Posterior cingulate gyrus (tissue), 11 donors: ENCODE results near the gene UQCRH.
A peak's percentile ranks its signal among the peaks of the same experiment; 100 is the strongest.
"Not testable (repeated sequence)": the region's sequence is repeated elsewhere in the genome, so short reads cannot be mapped to it uniquely, and the experiment has no call there.

Experiments
- DNase-seq, 10 donors: peaks; one replicate each; pipeline versions ENCODE4 v3.0.0 to v3.0.0-alpha.2; 2020 to 2021; ENCODE audit warnings: mixed read lengths in 3 of 10
- intact Hi-C: fragments of 100-400 bp; cut with DNase I; formaldehyde crosslinking; loops from one replicate; pipeline ENCODE4 v1.15.1; 2023

Gene UQCRH

DNA sequence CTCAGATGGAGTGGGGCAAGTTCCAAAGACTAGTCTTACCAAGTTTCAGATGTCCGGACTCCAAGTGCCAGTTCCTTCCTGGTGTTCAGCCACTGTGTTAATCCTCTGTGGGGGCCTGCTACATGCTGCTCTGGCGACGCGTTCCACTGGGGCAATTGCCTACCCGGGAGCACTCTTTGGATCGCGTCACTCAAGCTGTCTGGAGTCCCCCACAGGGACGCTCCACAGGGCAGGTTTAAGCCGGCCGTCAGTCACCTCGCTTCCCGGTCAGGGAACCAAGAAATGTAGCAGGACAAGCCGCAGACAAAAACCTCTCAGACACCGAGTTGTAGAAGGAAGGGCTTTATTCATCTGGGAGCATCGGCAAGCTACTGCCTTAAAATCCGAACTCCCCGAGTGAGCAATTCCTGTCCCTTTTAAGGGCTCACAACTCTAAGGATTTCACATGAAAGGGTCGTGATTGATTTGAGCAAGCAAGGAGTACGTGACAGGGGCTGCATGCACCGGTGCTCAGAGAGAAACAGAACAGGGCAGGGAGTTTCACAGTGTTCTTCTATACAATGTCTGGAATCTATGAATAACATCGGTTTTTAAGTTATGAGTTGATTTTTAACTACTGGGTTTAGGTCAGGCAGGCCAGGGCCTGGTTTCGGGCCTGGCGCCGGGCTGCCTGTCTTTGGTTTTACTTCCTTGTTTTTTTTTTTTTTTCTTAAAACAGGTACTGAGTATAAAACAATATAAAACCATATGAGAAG, 28.5 kb downstream of the UQCRH start:
- intact Hi-C loops, DNase-seq: not testable (repeated sequence)

DNA sequence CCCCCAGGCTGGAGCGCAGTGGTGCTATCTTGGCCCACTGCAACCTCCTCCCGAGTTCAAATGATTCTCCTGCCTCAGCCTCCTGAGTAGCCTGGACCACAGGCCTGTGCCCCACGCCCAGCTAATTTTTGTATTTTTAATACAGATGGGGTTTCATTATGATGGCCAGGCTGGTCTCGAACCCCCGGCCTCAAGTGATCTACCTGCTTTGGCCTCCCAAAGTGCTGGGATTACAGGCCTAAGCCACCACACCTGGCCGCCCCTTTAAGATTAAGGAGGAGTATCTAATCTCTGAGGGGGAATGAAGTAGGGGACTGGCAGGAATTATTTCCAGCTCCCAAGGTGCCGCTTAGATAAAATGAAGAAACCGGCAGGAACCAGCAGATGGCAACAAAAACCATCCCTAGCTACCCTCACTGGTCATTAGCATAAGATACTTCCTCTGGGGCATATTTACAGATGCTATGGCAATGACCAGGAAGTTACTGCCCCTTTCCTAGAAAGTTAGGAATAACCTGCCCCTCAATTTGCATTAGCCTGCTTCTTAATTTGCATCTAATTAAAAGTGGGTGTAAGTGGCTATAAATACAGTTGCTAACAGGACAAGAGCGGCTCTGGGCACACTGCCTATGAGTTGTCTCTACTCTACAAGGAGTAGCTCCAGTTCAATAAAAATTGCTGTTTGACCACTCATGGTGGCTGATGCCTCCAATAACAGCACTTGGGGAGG, 30.0 kb downstream of the UQCRH start:
- no peak for DNase-seq
- intact Hi-C loops = no loop called here

DNA sequence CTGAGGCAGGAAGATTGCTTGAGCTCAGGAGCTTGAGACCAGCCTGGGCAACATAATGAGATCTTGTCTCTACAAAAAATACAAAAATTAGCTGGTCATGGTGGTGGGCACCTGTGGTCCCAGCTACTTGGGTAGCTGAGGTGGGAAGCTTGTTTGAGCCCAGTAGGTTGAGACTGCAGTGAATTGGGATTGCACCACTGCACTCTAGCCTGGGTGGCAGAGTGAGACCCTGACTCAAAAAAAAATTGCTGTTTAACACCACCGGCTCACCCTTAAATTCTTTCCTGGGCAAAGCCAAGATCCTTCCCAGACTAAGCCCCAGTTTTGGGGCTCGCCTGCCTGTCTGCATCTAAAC, 30.5 kb downstream of the UQCRH start:
- intact Hi-C loops = no loop called here
- DNase-seq = no peak

DNA sequence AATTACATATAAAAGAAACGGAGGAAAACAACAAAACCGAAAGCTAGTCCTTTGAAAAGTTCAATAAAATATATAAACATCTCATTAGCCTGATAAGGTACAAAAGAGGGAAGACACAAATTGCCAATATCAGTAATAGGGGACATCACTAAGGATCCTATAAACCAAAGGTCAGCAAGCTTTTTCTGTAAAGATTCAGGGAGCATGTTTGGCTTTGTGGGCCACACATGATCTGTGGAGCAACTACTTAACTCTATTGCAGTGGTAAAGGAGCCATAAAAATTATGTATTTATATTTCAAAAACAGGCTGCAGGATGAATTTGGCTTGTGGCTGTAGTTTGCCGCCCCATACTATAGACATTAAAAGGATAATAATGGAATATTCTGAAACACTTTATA, 31.6 kb downstream of the UQCRH start:
- DNase-seq = no peak

DNA sequence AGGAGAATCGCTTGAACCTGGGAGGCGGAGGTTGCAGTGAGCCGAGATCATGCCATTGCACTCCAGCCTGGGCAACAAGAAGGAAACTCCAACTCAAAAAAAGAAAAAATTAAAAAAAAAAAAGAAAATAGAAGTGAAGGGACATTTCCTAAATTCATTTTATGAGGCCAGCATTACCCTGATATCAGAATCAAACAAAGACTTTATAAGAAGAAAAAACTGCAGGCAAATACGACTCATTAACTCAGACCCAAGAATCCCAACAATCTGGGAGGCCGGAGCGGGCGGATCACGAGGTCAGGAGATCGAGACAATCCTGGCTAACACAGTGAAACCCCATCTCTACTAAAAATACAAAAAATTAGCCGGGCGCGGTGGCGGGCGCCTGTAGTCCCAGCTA, 33.9 kb downstream of the UQCRH start:
- DNase-seq, intact Hi-C loops: not testable (repeated sequence)

More for the DNA sequence above, 31.6 kb downstream of the UQCRH start:
- intact Hi-C loops = no loop called here

DNA sequence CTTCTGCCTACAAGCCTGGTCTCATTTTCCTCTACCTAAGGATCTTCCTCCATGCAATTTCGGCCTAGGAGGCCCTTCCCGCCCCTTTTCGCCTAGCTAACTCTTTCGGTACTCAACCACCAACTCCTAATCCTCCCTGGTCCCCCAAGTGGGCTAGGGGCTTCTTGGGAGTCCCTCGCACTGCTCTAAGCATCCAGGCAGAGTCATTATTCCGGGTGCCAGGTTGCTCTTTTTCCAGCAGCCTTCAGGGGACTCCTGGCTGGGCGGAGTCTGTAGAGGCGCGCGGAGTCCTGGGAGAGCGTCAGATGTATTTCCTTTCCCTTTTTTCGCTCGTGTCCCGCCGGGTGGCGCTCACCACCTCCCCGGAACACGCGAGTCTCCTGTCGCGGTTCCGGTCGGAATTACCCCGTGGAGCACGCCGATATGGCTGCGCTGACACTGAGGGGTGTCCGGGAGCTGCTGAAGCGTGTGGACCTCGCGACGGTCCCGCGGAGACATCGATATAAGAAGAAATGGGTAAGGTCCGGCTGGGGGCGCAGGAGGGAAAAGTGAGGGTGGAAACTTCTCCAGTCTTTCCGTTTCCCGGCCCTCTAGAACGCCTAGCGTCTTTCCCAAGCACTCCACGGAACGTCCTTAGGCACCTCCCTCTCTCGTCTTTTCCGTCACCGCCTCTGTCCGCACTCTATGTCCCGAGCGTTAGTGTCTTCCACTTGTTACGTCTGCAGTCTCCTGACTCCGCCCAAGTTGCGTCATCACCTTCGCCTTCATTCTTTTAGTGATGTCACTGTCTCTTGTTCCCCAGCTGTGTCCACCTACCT, 37.1 kb downstream of the UQCRH start, which contains the start of gene NSUN4:
NSUN4 (plus strand) TSS at position 404 of the 818 bp plus-strand sequence; CDS start at position 424, 20 bp downstream.
- peak; percentile 84 to 99 (median 92) for DNase-seq
- intact Hi-C loops = loop anchor here (2.0 to 5.0 kb wide), 2 partner anchors 38 to 52 kb away; partner anchors contain the start of genes FAAH, LRRC41 and UQCRH

DNA sequence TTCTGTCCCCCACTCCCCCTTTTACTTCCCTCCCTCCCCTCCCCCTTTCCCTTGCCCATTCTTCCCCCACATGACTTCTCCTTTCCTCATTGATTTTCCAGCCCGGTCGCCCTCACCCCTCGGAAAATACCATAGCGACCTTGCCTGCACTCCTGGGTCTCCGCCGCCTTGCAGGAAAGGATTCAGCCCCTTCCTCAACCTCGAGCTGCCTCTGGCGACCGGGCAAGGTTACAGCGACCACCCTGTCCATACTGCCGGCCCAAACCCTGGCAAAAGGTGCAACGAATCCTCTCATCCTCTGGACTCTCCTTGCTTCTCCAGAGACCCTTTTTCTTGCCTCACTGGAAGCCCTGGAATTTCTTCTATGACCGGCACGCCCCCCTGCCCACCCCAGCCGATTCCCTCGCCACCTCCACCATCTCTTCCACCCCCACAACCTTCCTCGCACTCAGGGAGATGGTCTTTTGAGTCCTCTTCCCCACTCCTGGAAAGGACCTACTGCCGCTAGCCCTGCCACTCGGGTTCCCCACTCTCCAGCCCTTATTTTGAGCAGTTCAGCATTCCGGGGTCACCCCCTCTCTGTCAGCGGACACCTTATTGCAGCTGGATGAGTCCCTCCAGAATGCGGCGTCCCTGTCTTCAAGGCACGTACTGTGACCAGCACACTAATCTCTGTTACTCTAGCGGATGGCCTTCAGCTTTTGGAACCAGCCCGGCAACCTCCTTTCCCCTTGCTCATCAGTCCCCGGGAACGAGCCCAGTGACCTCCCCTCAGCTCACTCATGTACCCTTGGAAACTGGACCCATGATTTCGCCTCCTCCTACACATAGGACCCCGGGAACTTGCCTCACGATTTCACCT, 38.0 kb downstream of the UQCRH start:
- intact Hi-C loops = loop anchor here (2.0 to 5.0 kb wide), 2 partner anchors 39 to 51 kb away; partner anchors contain the start of genes FAAH, LRRC41 and UQCRH
- no peak for DNase-seq

DNA sequence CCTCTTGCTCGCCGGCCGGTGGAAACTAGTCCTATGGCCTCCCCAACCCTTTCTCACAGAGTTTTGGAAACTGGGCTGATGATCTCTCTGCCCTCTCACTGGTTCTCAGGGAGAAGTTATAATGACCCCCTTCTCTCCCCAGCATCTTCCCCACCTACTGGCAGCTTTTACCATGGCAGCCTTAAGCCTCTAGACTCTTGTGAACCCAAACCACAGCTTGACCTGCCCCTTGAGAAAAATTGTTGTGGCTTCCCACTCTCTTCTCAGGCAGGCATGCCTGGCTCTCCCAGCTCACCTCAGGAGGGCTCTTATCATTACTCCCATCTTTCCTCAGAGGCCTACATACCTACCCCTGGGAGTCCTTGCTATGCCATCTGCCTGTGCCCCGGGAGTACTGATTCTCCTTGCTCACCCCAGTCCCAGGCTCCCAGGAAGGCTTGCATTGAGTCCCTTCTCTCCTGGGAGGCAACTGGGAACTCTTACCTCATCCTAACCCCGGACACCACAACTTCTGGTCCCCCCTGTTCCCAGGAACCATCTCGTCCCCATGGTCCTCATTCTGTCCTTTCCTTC, 38.7 kb downstream of the UQCRH start:
- DNase-seq = no peak
- intact Hi-C loops = loop anchor here (5.0 kb wide), 1 partner anchor 50 kb away; the partner anchor contains the start of gene FAAH

DNA sequence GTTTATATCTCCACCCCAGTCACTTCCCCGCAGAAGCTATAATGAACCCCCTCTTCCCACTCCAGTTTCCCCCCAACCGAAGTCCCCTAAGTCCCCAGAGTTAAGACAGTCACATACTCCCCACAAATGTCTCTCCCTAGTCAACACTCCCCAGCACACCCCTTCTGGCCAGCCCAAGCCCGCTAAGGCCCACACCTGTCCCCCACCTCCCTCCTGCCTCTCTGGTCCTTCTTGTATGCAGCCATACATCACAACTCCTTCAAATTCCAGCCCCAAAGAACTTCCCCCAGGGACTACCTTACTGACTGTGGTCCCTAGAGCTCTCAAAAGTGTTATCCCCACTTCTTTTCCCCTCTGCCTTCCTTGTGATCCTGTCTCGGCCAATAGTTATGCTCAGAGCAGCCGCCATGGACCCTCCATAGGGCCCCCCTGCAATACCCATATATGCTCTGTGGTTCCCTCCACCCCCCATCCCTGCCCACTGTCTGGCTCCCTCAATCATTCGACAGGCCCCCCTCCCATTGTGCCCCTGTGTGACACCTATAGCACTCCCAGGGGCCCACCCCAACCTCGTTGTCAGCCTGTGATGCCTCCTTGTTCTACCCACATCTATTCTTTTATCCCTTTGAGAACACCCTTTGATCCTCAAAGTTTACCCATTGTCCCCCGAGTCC, 39.3 kb downstream of the UQCRH start:
- intact Hi-C loops = loop anchor here (5.0 kb wide), 1 partner anchor 49 kb away; the partner anchor contains the start of gene FAAH
- DNase-seq = no peak

DNA sequence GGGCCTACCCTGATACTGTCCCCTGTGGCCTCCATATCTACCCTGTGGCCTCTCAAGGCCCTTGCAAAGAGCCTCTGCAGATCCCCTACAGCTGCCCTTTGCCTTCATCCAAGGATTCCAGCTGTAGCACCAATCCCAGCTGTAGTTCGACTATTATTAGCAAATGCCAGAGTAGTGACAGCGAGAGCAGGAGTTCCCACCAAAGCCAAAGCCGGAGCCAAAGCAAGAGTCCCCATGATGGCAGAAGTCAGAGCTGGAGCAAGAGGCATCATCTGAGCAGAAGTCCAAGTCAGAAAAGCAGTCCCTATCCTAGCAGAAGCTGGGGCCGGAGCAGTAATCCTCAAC, 39.8 kb downstream of the UQCRH start:
- intact Hi-C loops = loop anchor here (5.0 kb wide), 1 partner anchor 49 kb away; the partner anchor contains the start of gene FAAH
- DNase-seq = no peak

DNA sequence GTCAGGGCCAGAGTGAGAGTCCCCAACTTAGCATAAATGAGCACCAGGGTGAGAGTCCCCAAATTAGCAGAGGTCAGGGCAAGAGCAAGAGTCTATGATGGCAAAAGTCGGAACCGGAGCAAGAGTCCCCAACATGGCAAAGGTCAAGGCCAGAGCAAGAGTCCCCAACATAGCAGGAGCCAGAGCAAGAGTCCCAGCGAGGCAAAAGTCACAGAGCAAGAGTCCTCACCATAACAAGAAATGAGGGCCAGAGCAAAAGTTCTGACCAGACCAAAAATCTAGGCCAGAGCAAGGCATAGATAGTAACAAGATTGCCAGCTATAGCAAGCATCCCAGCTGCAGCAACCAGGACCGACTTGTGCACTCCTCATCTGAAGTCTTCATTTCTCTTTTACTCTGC, 40.2 kb downstream of the UQCRH start:
- intact Hi-C loops = loop anchor here (5.0 kb wide), 1 partner anchor 49 kb away; the partner anchor contains the start of gene FAAH
- no peak for DNase-seq

DNA sequence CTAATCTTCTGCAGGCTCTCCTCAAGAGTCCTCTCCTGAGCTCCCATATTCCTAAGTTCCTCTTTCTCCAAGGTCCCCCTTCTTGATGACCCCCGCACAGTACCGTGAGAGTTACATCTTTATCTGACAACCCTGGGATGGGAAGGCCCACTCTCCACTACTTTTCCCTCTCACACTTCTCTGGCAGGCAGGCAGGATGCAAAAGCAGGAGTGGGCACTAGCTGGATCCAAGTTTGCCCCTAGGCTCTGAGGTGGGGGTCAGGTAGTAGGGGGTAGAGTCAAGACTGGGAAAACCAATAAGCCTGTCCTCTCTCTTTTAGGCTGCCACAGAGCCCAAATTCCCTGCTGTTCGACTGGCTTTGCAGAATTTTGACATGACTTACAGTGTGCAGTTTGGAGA, 41.0 kb downstream of the UQCRH start:
- DNase-seq = no peak
- intact Hi-C loops = loop anchor here (5.0 kb wide), 1 partner anchor 48 kb away; the partner anchor contains the start of gene FAAH

DNA sequence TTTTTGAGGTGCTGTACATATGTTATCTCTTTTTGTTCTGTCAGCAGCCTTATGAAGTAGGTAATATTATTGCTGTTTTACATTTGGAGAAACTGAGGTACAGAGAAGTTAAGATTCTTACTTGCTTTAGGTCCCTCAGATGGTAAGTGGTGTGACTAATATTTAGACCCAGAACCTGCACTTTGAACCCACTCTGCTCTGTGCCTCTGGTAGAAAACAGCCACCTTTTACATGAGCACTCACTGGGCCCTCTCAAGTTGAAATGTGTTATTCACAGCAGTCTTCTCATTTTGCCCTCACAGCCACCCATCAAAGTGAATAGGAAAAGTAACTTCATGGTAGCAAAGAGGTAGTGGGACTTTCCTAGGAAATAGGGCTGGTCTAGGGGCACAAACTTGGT, 41.8 kb downstream of the UQCRH start:
- intact Hi-C loops = no loop called here
- no peak for DNase-seq

DNA sequence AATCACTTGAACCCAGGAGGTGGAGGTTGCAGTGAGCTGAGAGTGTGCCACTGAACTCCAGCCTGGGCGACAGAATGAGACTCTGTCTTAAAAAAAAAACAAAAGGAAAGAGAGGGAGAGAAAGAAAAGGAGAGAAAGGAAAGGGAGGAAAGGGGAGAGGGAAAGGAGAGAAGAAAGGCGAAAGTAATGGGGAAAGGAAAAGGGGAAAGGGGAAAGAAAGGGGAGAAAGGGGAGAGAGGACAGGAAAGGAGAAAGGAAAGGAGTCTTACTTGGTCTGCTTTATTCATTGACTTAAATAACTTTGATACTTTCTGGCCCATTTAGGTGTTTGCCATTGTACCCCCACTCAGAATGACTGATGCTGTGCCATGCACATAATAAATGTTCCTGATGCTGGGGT, 48.9 kb downstream of the UQCRH start:
- DNase-seq = no peak
- intact Hi-C loops = no loop called here

DNA sequence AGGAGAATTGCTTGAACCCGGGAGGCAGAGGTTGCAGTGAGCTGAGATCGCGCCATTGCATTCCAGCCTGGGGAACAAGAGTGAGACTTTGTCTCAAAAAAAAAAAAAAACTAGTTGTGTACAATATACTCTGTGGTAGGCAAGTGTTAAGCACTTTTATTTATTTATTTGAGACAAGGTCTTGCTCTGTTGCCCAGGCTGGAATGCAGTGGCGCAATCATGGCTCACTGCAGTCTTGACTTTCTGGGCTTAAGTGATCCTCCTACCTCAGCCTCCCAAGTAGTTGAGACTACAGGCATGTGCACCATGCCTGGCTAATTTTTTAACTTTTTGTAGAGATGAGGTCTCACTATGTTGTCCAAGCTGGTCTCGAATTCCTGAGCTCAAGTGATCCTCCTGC, 52.4 kb downstream of the UQCRH start:
- intact Hi-C loops, DNase-seq: not testable (repeated sequence)

DNA sequence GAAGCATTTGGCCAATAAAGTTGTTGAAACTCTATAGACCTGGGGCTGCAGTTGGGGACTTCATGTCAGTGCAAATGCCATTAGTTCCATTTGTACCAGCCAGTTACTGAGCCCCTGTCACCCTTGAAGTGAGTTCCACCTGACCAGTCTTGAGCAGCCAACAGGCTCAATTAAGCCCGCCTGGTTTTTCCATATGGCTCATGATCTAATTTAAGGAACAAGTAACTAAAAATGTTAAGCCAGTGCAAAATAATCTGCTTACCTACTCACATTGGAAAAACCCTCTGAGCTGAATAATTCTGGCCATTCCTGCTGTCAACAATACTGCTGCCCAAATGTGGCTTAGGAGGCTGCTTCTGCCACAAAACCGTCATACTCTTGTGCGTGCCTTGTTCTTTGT, 58.7 kb downstream of the UQCRH start:
- intact Hi-C loops = no loop called here
- DNase-seq = no peak

DNA sequence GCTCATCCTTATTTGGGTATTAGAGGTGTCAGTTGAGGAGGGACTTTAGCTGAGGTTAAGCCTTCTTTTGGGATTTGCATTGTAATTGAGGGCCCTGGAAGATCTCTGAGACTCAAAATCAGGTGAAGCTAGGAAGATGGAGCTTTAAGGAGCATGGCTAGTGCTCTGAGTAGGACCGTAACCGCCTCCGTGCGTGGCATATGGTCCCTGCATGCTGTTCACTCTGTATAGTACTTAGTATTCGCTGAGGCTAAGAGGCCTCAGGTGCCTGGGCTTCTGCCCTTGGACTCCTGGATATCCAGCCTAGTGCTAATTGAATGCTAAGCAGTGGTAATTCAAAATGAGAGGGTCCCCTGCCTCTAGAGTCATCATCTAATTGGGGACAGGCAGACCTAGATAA, 59.6 kb downstream of the UQCRH start:
- no peak for DNase-seq
- intact Hi-C loops = no loop called here

DNA sequence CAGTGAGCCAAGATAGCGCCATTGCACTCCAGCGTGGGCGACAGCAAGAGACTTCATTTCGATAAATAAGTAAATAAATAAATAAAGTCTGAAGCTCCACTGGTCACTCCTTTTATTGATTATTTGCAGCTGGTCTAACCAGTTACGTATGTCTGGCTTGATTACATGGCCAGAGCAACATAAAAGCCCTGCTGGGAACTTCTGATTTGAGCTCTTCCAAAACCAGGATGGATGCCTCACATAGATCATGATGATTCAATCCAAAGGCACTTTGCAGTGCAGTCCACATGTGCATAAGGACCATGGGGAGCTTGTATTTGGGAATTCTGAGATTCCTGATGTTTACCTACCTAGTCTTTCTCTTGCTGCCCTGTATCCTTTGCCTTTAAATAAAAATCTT, 61.1 kb downstream of the UQCRH start:
- DNase-seq = no peak
- intact Hi-C loops = no loop called here

DNA sequence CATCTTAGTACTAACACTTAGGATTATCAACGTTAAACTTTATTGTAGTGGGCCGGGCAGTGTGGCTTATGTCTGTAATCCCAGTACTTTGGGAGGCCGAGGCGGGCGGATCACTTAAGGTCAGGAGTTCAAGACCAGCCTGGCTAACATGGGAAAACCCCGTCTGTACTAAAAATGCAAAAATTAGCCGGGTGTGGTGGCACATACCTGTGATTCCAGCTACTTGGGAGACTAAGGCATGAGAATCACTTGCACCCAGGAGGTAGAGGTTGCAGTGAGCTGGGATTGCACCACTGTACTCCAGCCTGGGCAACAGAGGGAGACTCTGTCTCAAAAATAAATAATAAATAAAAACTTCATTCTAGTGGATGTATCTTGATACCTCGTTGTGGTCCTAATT, 62.3 kb downstream of the UQCRH start:
- DNase-seq, intact Hi-C loops: not testable (repeated sequence)
